Measurements from ENCODE around the gene RUNX3. TPM values are rescaled to one million over a fixed set of nuclear protein-coding genes. Genes with fewer than 3 reads are reported as not detected.

RUNX3 gene
- total RNA-seq, 2 experiments from 2014 or later = 12.2 to 39.5 TPM

DNA sequence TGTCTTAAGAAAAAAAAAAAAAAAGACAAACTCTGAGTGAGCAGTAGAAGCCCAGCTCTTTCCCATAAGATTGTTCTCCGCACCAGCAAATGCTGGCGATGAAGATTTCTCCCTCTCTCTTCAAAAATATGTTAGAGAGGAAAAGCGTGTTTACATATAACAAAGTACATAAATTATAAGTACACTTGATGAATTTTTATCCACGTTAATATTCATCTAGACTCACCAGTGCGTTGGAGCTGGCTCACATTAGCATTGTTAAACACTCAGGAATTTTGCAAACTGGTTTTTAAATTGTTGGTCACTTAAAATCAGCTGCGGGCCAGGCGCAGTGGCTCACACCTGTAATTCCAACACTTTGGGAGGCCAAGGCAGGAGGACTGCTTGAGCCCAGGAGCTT lies 56.0 kb downstream of the RUNX3 start:
- Histone ChIP-seq H4K20me1 (ENCODE audit: insufficient read depth, low read length) (no peaks in the 10 kb centered on the region), H3K27ac (ENCODE audit: low read depth, low read length, poor library complexity, severe bottlenecking) (no peak overlapping the region), H3K4me3 (ENCODE audit: low read depth, low read length, poor library complexity, severe bottlenecking) (no peak overlapping the region), H2AFZ (ENCODE audit: low read length) (no peak overlapping the region), H3K4me1 (ENCODE audit: insufficient read depth, low read length, poor library complexity, severe bottlenecking) (no peaks in the 10 kb centered on the region), H3K79me2 (ENCODE audit: insufficient read depth, low read depth, low read length) (no peaks in the 10 kb centered on the region), H3K9me3 (ENCODE audit: low read length) (no peaks in the 10 kb centered on the region), H3K4me2 (ENCODE audit: low read length) (no peak overlapping the region), H3K9me2 (ENCODE audit: insufficient read depth, low read length) (no peaks in the 10 kb centered on the region), H3K36me3 (ENCODE audit: insufficient read depth, low read length) (no peaks in the 10 kb centered on the region)
- no peak for TF ChIP-seq EZH2phosphoT487 (IDR thresholded peaks at IDR 0.05; ENCODE audit: borderline replicate concordance, low read depth, low read length)
- no peak for TF ChIP-seq CTCF (conservative IDR thresholded peaks at IDR 0.05; ENCODE audit: low read length)
- ChIA-PET CTCF (ENCODE audit: unreplicated experiment) (no interaction called here), POLR2A (no interaction called here)
- no TSS peak for BruUV-seq (replicated peaks)
- no peak for DNase-seq (ENCODE audit: low spot score)
- intact Hi-C loops (cut with micrococcal nuclease; ENCODE audit: unreplicated experiment) = no loop called here

- no peak overlapping the region for H3K27ac ChIP-seq (ENCODE audit: low read depth, low read length, poor library complexity, severe bottlenecking)
- DNase-seq (ENCODE audit: low spot score) = no peak
- TF ChIP-seq EZH2phosphoT487 (IDR thresholded peaks at IDR 0.05; ENCODE audit: borderline replicate concordance, low read depth, low read length) = no peak
- TF ChIP-seq CTCF (conservative IDR thresholded peaks at IDR 0.05; ENCODE audit: low read length) = no peak
- no peaks in the 10 kb centered on the region for H3K4me1 ChIP-seq (ENCODE audit: insufficient read depth, low read length, poor library complexity, severe bottlenecking)
- ChIA-PET POLR2A (no interaction called here), CTCF (ENCODE audit: unreplicated experiment) (no interaction called here)
- no peaks in the 10 kb centered on the region for H3K9me3 ChIP-seq (ENCODE audit: low read length)
- H2AFZ ChIP-seq (ENCODE audit: low read length) = no peak overlapping the region
- no peaks in the 10 kb centered on the region for H3K36me3 ChIP-seq (ENCODE audit: insufficient read depth, low read length)
- H3K9me2 ChIP-seq (ENCODE audit: insufficient read depth, low read length) = no peaks in the 10 kb centered on the region
- no TSS peak for BruUV-seq (replicated peaks)
- no peaks in the 10 kb centered on the region for H3K79me2 ChIP-seq (ENCODE audit: insufficient read depth, low read depth, low read length)
- H4K20me1 ChIP-seq (ENCODE audit: insufficient read depth, low read length) = no peaks in the 10 kb centered on the region
- H3K4me2 ChIP-seq (ENCODE audit: low read length) = no peak overlapping the region
- intact Hi-C loops (cut with micrococcal nuclease; ENCODE audit: unreplicated experiment) = no loop called here
- H3K4me3 ChIP-seq (ENCODE audit: low read depth, low read length, poor library complexity, severe bottlenecking) = no peak overlapping the region
These were observed 56.9 kb downstream of the RUNX3 start for GRCh38 chr1:24873148-24873547.

DNA sequence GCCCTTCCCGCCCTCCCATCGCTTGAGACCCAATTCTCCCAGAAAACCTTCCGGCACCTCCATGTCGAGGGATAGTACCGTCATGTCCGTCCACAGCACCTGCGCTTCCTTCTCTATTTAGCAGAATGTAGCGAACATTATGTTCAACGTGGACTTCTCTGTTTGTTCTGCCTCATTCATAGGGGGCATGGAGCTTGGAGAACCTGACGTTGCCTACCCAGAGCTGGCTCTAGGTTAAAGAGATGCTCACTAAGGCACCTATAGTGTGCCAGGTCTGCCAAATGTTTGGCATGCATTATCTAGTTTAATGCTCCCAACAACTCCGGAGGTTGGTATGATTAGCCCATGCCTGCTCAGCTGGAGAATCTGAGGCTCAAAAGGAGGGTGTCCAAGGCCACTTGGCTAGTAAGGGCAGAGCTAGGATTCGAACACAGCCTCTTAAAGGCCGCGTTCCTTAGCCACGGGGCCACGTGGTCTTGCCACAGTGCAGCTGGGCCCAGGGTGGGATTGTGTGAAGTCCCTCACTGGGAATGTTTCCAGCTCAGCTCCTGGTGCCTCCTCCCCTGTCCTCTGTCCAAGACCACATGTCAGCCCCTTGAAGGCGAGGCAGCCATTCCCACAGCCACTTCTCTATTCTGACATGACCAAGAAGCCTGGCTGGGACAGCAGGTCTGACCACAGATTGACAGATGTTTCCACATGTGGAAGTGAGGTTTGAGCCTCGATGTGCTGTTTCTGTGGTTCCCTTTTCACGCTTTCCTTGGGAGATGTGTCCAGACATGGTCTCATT lies 57.8 kb downstream of the RUNX3 start:
- no peaks in the 10 kb centered on the region for H3K36me3 ChIP-seq (ENCODE audit: insufficient read depth, low read length)
- intact Hi-C loops (cut with micrococcal nuclease; ENCODE audit: unreplicated experiment) = no loop called here
- no peak overlapping the region for H3K4me3 ChIP-seq (ENCODE audit: low read depth, low read length, poor library complexity, severe bottlenecking)
- POLR2A ChIA-PET = interaction anchor here (0.7 kb wide), 1 partner anchor 340 kb away, joined by 3 read pairs; no protein-coding TSS in a partner anchor
- H3K4me1 ChIP-seq (ENCODE audit: insufficient read depth, low read length, poor library complexity, severe bottlenecking) = no peaks in the 10 kb centered on the region
- no TSS peak for BruUV-seq (replicated peaks)
- H3K79me2 ChIP-seq (ENCODE audit: insufficient read depth, low read depth, low read length) = no peaks in the 10 kb centered on the region
- H3K9me2 ChIP-seq (ENCODE audit: insufficient read depth, low read length) = no peaks in the 10 kb centered on the region
- DNase-seq (ENCODE audit: low spot score) = no peak
- no peaks in the 10 kb centered on the region for H3K9me3 ChIP-seq (ENCODE audit: low read length)
- H4K20me1 ChIP-seq (ENCODE audit: insufficient read depth, low read length) = no peaks in the 10 kb centered on the region
- CTCF ChIA-PET (ENCODE audit: unreplicated experiment) = no interaction called here
- no peak overlapping the region for H3K4me2 ChIP-seq (ENCODE audit: low read length)
- no peak overlapping the region for H3K27ac ChIP-seq (ENCODE audit: low read depth, low read length, poor library complexity, severe bottlenecking)
- TF ChIP-seq EZH2phosphoT487 (IDR thresholded peaks at IDR 0.05; ENCODE audit: borderline replicate concordance, low read depth, low read length) (no peak), CTCF (conservative IDR thresholded peaks at IDR 0.05; ENCODE audit: low read length) (no peak)
- no peak overlapping the region for H2AFZ ChIP-seq (ENCODE audit: low read length)
